GM12878 (cell line): Measurements from ENCODE around the gene MEF2C. TPM values are rescaled to one million over a fixed set of nuclear protein-coding genes. Genes with fewer than 3 reads are reported as not detected.

Source experiments
- ATAC-seq: fragments of 200-7000 bp; cut with Tn5 transposase; 3 replicates; pipeline ENCODE4 v1.9.1; 2020; ENCODE audit warnings: mild to moderate bottlenecking, moderate library complexity
- BruUV-seq: library from RNA; stranded (reverse); fragments of 400-500 nt; replicated peaks from 2 replicates; lab custom pipeline; 2021; lab: Mats Ljungman, UMichigan
- CTCF ChIA-PET: fragments of 300-600 bp; sonication (Branson Sonifier 250); formaldehyde crosslinking; extraction: SDS; loops from one replicate; lab custom pipeline; 2021; ENCODE audit warnings: inconsistent platforms; lab: Yijun Ruan, JAX
- POLR2A ChIA-PET: fragments of 350-600 bp; formaldehyde crosslinking; extraction: SDS; loops from one replicate; lab custom pipeline; 2021; ENCODE audit warnings: inconsistent platforms; lab: Charles Lee
- RAD21 ChIA-PET: fragments of 300-600 bp; sonication (Branson Sonifier 250); formaldehyde crosslinking; loops from one replicate; lab custom pipeline; 2023; ENCODE audit warnings: antibody characterized with exemption; ENCODE audit not compliant: unreplicated experiment; lab: Charles Lee
- SMC1A ChIA-PET: fragments of 300-600 bp; sonication (Branson Sonifier 250); formaldehyde crosslinking; loops from one replicate; lab custom pipeline; 2023; ENCODE audit not compliant: unreplicated experiment, uncharacterized antibody; lab: Charles Lee
- DNase-seq: peaks from one replicate; pipeline ENCODE4 v3.0.0-alpha.2; 2011; ENCODE audit warnings: low read depth, low spot score
- FAIRE-seq: peaks from 3 replicates; lab custom pipeline; 2011; peaks lifted over from hg19 to GRCh38; lab: Jason Lieb, UNC
- H2AFZ ChIP-seq: 2 replicates; pipeline ENCODE4 v1.6.0; 2011; ENCODE audit warnings: low read depth, low read length, control low read depth; ENCODE audit not compliant: control insufficient read depth
- H3K27ac ChIP-seq: 2 replicates; pipeline ENCODE4 v1.5.1; 2011; ENCODE audit warnings: control low read depth; ENCODE audit not compliant: control insufficient read depth, insufficient read depth
- H3K27me3 ChIP-seq, 2 experiments: replicated peaks in 1 of 2; 2 replicates each; pipeline versions ENCODE4 v1.6.0 to v1.6.1; 2011; ENCODE audit warnings: low read length in 1 of 2; ENCODE audit not compliant: control insufficient read depth in 2 of 2, insufficient read depth in 2 of 2
- H3K36me3 ChIP-seq, 2 experiments: 2 replicates each; pipeline ENCODE4 v1.5.1; 2011; ENCODE audit warnings: low read length in 1 of 2; ENCODE audit not compliant: control insufficient read depth in 2 of 2, insufficient read depth in 2 of 2
- H3K4me1 ChIP-seq: 2 replicates; pipeline ENCODE4 v1.6.1; 2011; ENCODE audit warnings: mild to moderate bottlenecking, low read length, moderate library complexity, mixed read lengths; ENCODE audit not compliant: control insufficient read depth, insufficient read depth
- H3K4me2 ChIP-seq: 2 replicates; pipeline ENCODE4 v1.6.0; 2011; ENCODE audit warnings: control low read depth; ENCODE audit not compliant: control insufficient read depth, insufficient read depth
- H3K4me3 ChIP-seq: fragments of 200-600 bp; sonication (generic); 2 replicates; pipeline ENCODE4 v1.5.1; 2016
- H3K79me2 ChIP-seq: 2 replicates; pipeline ENCODE4 v1.6.0; 2011; ENCODE audit warnings: low read length; ENCODE audit not compliant: control insufficient read depth, insufficient read depth
- H3K9ac ChIP-seq: 2 replicates; pipeline ENCODE4 v1.8.0; 2011; ENCODE audit warnings: low read length, control low read depth, mixed read lengths; ENCODE audit not compliant: control insufficient read depth, insufficient read depth
- H3K9me3 ChIP-seq: replicated peaks from 3 replicates; pipeline ENCODE4 v1.5.1; 2011; ENCODE audit warnings: mild to moderate bottlenecking, low read length; ENCODE audit not compliant: control insufficient read depth, insufficient read depth
- H4K20me1 ChIP-seq: 2 replicates; pipeline ENCODE4 v1.6.0; 2011; ENCODE audit not compliant: control insufficient read depth, insufficient read depth
- ATF7 ChIP-seq: fragments of 450-650 bp; IDR thresholded peaks from 2 replicates; pipeline ENCODE4 v1.6.1; 2016; ENCODE audit warnings: low read depth, mild to moderate bottlenecking
- CREM ChIP-seq: IDR thresholded peaks from 2 replicates; pipeline ENCODE4 v1.6.1; 2014; ENCODE audit warnings: antibody characterized with exemption, low read depth
- CUX1 ChIP-seq: IDR thresholded peaks from 2 replicates; pipeline ENCODE4 v1.6.1; 2012; ENCODE audit warnings: improper control_type of control experiment, low read depth, low read length; ENCODE audit not compliant: insufficient replicate concordance
- NFYA ChIP-seq: IDR thresholded peaks from 2 replicates; pipeline ENCODE4 v1.6.1; 2011; ENCODE audit warnings: low read depth, mild to moderate bottlenecking, low read length, improper control_type of control experiment, borderline replicate concordance
- NR2C2 ChIP-seq: IDR thresholded peaks from 2 replicates; pipeline ENCODE4 v1.6.1; 2011; ENCODE audit warnings: borderline replicate concordance, low read depth; ENCODE audit not compliant: control insufficient read depth, insufficient read length
- POLR2AphosphoS2 ChIP-seq: IDR thresholded peaks from 2 replicates; pipeline ENCODE4 v1.6.1; 2011; ENCODE audit warnings: low read depth, mild to moderate bottlenecking, low read length, improper control_type of control experiment, moderate library complexity
- USF2 ChIP-seq: IDR thresholded peaks from 2 replicates; pipeline ENCODE4 v1.6.1; 2011; ENCODE audit warnings: low read depth, low read length, improper control_type of control experiment, borderline replicate concordance
- WGBS: methylation state at CpG from one replicate; pipeline ENCODE4 v1.1.6; 2016; ENCODE audit warnings: low lambda C conversion rate; ENCODE audit not compliant: insufficient replicate concordance, insufficient coverage; ENCODE audit errors: missing lambda C conversion rate; 5-methylcytosine and 5-hydroxymethylcytosine counted together
- in situ Hi-C: fragments of 300-500 bp; cut with MboI; formaldehyde crosslinking; loops from 9 replicates; pipeline ENCODE4 v1.14.3; 2018; ENCODE audit warnings: mixed read lengths
- intact Hi-C: fragments of 100-400 bp; cut with micrococcal nuclease; formaldehyde crosslinking; loops from one replicate; pipeline ENCODE4 v1.14.2; 2022; ENCODE audit not compliant: unreplicated experiment
- polyA plus RNA-seq, 11 experiments: library from polyadenylated mRNA; depleted of rRNA in 4 of 11; unstranded in 6 of 11; stranded (reverse) in 5 of 11; fragments of >200 nt; fragmentation: Nextera tagmentation in 4 of 11; fragmentation: Illumina TruSeq in 1 of 11; extraction: Ambion mirVana in 4 of 11; extraction: Trizol in 1 of 11; gene quantifications; 1 replicate in 1 of 11; 2 replicates in 10 of 11; pipeline versions ENCODE4 v1.2.1 to v1.2.3, GENCODE V29; 2011 to 2016; ENCODE audit warnings: inconsistent platforms in 2 of 11, missing spikeins in 2 of 11, low read depth in 1 of 11
- total RNA-seq, 4 experiments: library from RNA; depleted of rRNA in 3 of 4; stranded (reverse); fragments of >200 nt in 3 of 4; fragmentation: Illumina TruSeq in 1 of 4; extraction: Trizol in 1 of 4; gene quantifications; 2 replicates each; pipeline versions ENCODE4 v1.2.1 to v1.2.3, GENCODE V29; 2013 to 2021

Gene MEF2C
- total and polyA plus RNA-seq, 10 of the 15 experiments (the other 5 are each of a cell fraction or from before 2014, with no cell fraction given), result 104 to 225 (median 180) TPM

- TF ChIP-seq CUX1, result no peak
- TF ChIP-seq POLR2AphosphoS2, result no peak
- no peak for TF ChIP-seq ATF7
- no peak for TF ChIP-seq USF2
- no peak for TF ChIP-seq CREM
- no peak for TF ChIP-seq NFYA
Measured at GRCh38 chr5:88867638-88868037, 15.3 kb downstream of the MEF2C start (continued).

GRCh38 chr5:88863523-88863922 lies 19.5 kb downstream of the MEF2C start:
- 93% methylated on average over 3 of the region's 5 CpGs for WGBS
- in situ Hi-C loops, result no loop called here
- Histone ChIP-seq H3K9ac (no peak overlapping the region), H3K4me3 (no peak overlapping the region), H3K27me3 (no peaks in the 10 kb centered on the region), H3K9me3 (peaks cover 24% of the 10 kb centered on the region), H4K20me1 (no peaks in the 10 kb centered on the region), H2AFZ (no peak overlapping the region), H3K4me2 (no peak overlapping the region)
- no TSS peak for BruUV-seq
- SMC1A ChIA-PET, result interaction anchor here (0.7 kb wide), 1 partner anchor 185 kb away, joined by 3 read pairs; no protein-coding TSS in a partner anchor
- no peak for DNase-seq
- RAD21 ChIA-PET, result interaction anchor here (1.4 kb wide), 1 partner anchor 218 kb away, joined by 3 read pairs; no protein-coding TSS in a partner anchor
- POLR2A ChIA-PET, result interaction anchor here (0.6 to 0.7 kb wide), 2 partner anchors 52 to 105 kb away, joined by 3 read pairs; no protein-coding TSS in a partner anchor
- no peak for TF ChIP-seq NR2C2
- TF ChIP-seq, all 136 proteins: peak for 0
- Histone ChIP-seq H3K27ac (no peak overlapping the region), H3K4me1 (no peaks in the 10 kb centered on the region), H3K79me2 (peaks cover 80% of the 10 kb centered on the region), H3K36me3 (peaks cover 0 to 52% of the 10 kb centered on the region in 2 experiments)
- no peak for FAIRE-seq
- no peak for ATAC-seq
- CTCF ChIA-PET, result interaction anchor here (0.6 to 1.4 kb wide), 2 partner anchors 10 to 358 kb away, joined by 3 to 4 read pairs; no protein-coding TSS in a partner anchor
- intact Hi-C loops, result no loop called here
